Sciatic nerve (tissue), 2 donors: ENCODE results near the gene GOLGA3. TPM values are rescaled to one million over a fixed set of nuclear protein-coding genes. Genes with fewer than 3 reads are reported as not detected.
A peak's percentile ranks its signal among the peaks of the same experiment; 100 is the strongest.
"Not testable (repeated sequence)": the region's sequence is repeated elsewhere in the genome, so short reads cannot be mapped to it uniquely, and the experiment has no call there.

Experiments
- ATAC-seq: fragments of 200-7000 bp; cut with Tn5 transposase; one replicate; pipeline ENCODE4 v1.9.1; 2020; ENCODE audit warnings: mild to moderate bottlenecking, moderate library complexity
- DNase-seq: peaks from one replicate; pipeline ENCODE4 v3.0.0-alpha.2; 2020; ENCODE audit warnings: low spot score
- intact Hi-C: fragments of 100-400 bp; cut with DNase I; formaldehyde crosslinking; loops from one replicate; pipeline ENCODE4 v1.14.2; 2022
- total RNA-seq: library from RNA; stranded (reverse); fragmentation: NEBNext Ultra II Directional; extraction: Animal tissue kit (Norgen Biotek cat#: 25700); gene quantifications from one replicate; pipeline ENCODE4 v1.2.1, GENCODE V29; 2021
- donor health status: DM: no; HTN: no; CAD: no.
- donor health status: DM: no; HTN: no; CAD: no.

Gene GOLGA3, protein sequence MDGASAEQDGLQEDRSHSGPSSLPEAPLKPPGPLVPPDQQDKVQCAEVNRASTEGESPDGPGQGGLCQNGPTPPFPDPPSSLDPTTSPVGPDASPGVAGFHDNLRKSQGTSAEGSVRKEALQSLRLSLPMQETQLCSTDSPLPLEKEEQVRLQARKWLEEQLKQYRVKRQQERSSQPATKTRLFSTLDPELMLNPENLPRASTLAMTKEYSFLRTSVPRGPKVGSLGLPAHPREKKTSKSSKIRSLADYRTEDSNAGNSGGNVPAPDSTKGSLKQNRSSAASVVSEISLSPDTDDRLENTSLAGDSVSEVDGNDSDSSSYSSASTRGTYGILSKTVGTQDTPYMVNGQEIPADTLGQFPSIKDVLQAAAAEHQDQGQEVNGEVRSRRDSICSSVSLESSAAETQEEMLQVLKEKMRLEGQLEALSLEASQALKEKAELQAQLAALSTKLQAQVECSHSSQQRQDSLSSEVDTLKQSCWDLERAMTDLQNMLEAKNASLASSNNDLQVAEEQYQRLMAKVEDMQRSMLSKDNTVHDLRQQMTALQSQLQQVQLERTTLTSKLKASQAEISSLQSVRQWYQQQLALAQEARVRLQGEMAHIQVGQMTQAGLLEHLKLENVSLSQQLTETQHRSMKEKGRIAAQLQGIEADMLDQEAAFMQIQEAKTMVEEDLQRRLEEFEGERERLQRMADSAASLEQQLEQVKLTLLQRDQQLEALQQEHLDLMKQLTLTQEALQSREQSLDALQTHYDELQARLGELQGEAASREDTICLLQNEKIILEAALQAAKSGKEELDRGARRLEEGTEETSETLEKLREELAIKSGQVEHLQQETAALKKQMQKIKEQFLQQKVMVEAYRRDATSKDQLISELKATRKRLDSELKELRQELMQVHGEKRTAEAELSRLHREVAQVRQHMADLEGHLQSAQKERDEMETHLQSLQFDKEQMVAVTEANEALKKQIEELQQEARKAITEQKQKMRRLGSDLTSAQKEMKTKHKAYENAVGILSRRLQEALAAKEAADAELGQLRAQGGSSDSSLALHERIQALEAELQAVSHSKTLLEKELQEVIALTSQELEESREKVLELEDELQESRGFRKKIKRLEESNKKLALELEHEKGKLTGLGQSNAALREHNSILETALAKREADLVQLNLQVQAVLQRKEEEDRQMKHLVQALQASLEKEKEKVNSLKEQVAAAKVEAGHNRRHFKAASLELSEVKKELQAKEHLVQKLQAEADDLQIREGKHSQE (N-terminal part only)
- 60.6 TPM for total RNA-seq

DNA sequence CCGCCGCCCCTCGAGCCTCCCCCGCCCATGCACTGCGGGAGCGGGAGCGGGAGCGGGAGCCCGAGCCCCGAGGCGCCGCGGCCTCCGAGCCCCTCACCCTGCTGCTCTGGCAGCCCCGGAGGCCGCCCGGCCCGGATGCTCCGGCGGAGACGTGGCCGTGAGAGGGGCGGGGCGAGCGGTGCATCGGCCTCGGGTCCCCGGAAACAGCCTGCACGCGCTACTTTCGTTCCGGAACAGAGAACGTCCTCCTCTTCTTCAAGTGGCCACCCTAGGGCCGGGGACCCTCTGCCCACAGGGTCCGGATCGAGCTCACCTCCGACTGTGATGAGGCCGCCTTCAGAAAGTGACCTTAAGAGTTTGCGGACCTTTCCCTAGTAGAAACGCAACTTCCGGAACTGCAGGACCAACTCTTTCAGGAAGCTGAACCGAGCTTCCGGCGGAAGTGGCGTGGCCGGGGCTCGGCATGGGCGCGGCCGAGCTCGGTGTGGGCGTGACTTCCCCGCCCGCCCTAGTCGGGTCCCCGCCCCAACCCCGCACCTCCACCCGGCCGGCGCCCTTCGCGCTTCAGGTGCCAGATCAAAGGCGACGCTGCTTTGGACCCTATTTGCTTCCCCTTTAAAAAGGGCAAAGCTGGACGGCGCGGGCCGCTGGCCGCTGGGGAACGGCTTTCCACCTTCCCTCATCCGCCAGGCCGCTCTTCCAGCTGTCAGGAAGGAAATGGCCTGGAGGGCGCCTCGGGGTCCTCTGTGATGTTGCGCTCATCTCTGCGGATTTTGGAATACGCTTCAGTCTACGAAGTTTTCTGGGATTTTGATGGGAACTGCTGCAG lies at the start of gene GOLGA3:
Gene GOLGA3 (minus strand): TSS at position 164 of the 829 bp plus-strand sequence. CDS start 6,741 bp downstream, outside the sequence.
- intact Hi-C loops = no loop called here

DNA sequence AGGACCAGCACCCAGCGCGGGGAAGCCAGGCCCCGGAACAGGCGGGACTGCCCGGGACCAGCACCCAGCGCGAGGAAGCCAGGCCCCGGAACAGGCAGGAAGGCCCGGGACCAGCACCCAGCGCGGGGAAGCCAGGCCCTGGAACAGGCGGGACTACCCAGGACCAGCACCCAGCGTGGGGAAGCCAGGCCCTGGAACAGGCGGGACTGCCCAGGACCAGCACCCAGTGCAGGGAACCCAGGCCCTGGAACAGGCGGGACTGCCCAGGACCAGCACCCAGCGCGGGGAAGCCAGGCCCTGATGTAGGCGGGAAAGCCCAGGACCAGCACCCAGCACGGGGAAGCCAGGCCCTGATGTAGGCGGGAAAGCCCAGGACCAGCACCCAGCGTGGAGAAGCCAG lies 46.0 kb upstream of the GOLGA3 start:
- ATAC-seq, intact Hi-C loops, DNase-seq: not testable (repeated sequence)

More for the DNA sequence above, at the start of gene GOLGA3:
- peak; percentile 96 for DNase-seq
- peak; percentile 99 for ATAC-seq

DNA sequence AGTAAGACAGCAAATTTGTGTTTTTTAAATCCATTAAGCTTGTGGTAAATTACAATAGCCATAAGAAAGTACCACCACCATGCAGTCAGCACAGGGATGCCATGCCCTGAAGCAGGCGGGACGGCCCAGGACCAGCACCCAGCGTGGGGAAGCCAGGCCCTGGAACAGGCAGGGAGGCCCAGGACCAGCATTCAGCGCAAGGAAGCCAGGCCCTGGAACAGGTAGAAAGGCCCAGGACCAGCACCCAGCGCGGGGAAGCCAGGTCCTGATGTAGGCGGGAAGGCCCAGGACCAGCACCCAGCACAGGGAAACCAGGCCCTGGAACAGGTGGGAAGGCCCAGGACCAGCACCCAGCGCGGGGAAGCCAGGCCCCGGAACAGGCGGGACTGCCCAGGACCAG lies 45.5 kb upstream of the GOLGA3 start:
- no peak for ATAC-seq
- intact Hi-C loops = no loop called here
- DNase-seq = no peak

DNA sequence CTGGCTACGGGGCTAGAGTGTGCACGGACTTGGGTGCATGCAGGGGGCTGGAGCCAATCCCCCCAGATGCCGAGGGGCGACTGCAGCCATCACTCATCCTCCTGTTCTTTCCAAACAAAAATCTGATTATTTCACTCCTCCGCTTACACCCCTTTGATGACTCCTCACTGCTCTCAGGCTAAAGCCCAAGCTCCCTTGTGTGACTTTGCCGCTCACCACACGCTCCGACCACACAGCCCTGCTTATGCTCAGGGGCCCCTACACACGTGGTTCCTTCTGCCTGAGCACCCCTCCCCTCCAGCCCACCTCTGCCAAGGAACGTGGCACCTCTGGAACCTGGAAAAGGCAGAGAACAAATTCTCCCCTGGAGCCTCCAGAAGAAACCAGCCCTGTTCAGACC lies 45.1 kb upstream of the GOLGA3 start:
- no peak for ATAC-seq
- no peak for DNase-seq
- intact Hi-C loops = no loop called here

DNA sequence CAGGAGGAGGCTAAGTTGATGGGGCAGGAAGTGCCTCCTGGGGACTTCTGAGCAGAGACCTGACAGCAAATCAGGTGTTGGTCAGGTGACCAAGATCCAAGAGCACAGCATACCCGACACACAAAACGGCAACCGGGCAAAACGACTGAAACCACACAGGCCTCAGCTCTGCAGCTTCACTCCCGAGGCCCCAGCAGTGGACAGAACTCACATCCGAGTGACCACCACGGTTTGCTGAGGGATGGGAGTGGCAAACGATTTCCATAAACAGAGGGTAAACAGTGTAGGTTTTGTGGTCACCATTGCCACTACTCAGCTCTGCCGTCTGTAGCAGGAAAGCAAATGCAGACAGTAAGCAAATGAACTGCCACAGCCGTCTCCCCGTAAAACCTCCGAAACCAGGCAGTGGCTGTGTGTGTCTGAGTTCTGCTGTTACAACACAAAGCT lies 44.3 kb upstream of the GOLGA3 start:
- DNase-seq = no peak
- intact Hi-C loops = no loop called here
- ATAC-seq = no peak

DNA sequence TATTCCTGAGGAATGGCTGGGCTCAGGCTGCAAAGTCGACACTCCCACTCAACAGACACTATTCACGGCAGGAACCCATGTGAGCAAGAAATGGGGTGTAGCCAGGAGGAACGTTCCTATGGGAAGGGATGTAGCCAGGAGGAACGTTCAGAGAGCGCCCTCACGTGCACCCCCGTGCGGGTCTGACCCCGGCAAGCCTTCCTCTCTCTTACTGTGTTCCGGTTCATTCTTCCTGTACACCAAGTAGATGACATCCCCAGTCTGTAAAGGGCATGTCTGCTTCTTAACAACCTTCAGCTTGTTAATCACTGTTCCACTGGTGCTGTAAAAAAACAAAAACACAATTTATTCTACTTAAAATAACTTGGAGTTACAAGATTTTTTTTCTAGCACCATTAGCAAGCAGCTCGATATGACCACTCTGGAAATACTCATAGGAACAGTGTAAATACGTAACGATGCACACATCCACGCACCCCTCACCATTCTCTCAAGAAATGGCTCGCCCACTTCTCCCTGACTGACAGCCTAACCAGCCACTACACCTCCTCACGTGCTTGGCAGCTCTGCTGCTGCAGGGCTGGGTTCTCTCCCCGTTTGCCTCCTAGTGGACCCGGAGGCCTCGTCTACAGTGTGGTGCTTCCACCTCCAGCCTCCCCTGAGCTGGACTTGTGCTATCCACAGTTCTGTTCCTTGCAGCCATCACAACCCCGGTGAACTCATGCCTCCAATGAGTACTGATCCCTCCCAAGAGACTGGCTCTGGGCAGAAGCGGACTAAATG lies 43.6 kb upstream of the GOLGA3 start:
- no peak for ATAC-seq
- intact Hi-C loops = no loop called here
- DNase-seq = no peak

DNA sequence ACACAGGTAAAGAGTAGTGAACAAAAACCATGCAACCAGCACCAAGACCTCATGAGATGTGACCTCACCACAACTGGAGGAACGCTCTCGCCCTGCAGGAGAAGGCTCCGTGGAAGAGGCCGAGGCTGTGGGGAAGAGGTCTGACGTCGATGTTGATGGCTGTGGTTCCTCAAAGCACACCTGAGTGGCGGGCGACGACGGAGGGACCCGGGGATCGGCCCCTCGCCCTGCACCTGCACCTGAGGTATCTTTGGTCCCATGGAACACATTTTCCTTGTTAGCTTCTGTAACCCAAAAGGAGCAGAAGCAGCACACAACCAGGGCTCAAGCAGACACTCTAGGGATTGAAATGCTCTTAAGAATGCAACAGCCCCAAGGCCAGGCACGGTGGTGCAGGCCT lies 40.9 kb upstream of the GOLGA3 start:
- DNase-seq = no peak

DNA sequence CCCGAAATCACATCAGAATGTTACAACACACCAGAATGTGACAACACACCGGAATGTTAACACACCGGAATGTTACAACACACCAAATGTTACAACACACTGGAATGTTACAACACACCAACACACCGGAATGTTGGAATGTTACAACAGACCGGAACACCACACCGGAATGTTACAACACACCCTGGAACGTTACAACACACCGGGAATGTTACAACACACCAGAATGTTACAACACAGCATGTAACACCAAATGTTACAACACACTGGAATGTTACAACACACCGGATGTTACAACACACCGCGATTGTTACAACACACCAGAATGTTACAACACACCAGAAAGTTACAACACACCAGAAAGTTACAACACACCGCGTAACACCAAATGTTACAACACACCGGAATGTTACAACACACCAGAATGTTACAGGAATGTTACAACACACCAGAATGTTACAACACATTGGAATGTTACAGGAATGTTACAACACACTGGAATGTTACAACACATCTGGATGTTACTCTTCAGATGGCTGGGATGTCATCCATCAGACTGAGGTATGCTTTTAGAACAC lies 37.7 kb upstream of the GOLGA3 start:
- DNase-seq (no peak), ATAC-seq (no peak)
- intact Hi-C loops = no loop called here

More for the DNA sequence above, 40.9 kb upstream of the GOLGA3 start:
- ATAC-seq = no peak
- intact Hi-C loops = no loop called here

DNA sequence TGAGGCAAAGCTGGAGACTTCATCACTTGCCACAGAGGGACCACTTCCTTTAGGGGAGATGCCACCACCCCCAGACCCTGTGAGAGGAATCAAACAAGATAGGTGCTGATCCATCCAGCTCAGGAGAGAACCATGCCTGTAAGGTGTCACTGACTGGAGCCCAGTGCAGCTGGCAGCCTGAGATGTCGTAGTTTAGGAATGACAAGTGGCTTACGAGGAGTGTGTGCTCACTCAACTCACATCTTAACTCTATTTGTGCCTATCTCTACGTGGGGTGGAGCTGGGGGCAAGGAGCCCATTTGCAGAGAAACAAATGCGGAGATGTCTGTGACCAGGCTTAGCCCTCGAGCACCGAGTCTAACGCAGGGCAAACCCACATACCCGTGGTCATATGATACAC lies 32.9 kb upstream of the GOLGA3 start:
- DNase-seq = no peak
- intact Hi-C loops = no loop called here
- no peak for ATAC-seq

DNA sequence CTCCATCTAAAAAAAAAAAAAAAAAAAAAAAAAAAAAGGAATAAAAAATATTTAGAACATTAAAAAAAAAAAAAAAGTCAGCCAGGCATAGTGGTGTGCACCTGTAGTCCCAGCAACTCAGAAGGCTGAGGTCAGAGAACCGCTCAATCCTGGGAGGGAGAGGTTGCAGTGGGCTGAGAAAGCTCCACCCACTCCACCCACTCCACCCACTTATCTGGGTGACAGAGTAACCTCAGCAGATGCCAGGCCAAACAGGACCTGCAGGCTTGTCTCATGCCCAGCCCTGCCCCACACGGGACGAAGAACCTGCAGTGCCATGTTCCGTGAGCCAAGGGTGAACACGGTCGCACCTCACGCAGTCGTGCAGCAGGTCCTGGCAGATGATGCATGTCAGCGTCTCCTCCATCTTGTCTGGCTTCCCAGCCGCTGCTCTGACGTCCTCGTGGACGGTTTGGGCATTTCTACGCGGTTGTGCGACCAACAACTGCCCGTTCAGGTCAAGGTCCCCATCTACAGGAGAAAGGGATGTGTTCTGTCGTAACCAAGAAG lies 30.1 kb upstream of the GOLGA3 start:
- no peak for DNase-seq
- intact Hi-C loops = no loop called here
- no peak for ATAC-seq

DNA sequence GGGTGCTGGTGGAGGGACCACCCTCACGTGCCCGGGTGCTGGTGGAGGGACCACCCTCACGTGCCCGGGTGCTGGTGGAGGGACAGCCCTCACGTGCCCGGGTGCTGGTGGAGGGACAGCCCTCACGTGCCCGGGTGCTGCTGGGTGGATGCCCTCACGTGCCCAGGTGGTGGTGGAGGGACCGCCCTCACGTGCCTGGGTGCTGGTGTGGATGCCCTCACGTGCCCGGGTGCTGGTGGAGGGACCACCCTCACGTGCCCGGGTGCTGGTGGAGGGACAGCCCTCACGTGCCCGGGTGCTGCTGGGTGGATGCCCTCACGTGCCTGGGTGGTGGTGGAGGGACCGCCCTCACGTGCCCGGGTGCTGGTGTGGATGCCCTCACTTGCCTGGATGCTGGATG lies 28.4 kb upstream of the GOLGA3 start:
- intact Hi-C loops, DNase-seq, ATAC-seq: not testable (repeated sequence)

DNA sequence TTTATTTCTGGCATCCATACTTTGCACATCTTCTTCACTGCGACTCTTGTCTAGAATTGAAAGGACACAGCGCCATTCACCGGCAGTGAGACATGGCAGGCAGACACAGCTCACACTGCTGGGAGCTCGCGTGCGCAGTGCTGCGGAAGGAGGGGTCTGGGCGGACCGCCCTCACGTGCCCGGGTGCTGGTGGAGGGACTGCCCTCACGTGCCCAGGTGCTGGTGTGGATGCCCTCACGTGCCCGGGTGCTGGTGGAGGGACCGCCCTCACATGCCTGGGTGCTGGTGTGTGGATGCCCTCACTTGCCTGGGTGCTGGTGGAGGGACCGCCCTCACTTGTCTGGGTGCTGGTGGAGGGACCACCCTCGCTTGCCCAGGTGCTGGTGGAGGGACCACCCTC lies 27.9 kb upstream of the GOLGA3 start:
- DNase-seq (no peak), ATAC-seq (no peak)
- intact Hi-C loops = no loop called here

DNA sequence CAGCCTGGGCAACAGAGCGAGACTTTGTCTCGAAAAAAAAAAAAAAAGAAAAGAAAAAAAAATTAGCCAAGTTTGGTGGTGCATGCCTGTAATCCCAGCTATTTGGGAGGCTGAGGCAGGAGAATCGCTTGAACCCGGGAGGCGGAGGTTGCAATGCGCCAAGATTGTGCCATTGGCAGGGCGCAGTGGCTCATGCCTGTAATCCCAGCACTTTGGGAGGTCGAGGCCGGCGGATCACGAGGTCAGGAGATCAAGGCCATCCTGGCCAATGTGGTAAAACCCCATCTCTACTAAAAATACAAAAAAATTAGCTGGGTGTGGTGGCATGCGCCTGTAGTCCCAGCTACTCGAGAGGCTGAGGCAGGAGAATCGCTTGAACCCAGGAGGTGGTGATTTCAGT lies 26.5 kb upstream of the GOLGA3 start:
- intact Hi-C loops = not testable (repeated sequence)

DNA sequence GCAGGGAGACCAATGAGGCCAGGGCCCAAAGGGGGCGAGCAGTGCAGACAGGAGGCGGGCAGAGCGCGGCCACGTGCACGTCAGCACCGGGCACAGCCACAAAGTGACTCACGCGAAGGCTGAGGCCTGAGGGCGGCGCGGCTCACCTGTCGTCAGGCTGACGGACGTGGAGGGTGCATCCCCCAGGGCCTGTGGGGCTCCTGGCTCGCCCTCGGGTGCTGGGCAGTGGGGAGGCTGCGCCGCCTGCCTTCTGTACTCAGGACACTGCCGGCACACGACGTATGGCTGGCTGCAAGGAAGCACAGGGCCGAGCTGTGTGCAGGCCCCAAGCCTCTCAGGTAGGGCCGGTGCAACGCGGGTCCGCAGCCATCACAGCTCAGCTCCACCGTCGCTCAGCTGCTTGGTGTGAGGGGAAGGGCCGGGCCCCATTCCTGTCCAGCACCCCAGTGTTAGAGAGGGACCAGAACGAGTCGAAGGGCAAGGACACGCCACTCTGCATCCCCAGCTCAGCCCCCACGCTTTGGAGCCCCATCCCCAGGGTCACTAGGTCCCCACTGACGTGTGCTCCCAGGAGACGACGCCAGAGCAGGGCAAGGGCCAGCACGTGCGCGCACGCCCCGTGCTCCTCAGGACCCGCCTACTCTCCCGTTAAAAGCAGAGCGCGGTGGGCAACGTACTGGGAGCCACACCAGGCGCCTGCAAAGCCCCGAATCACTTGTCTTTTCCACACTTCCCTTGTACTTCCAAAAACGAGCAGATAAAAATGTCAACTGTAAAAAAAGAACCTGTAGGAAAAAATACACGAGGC lies 24.8 kb upstream of the GOLGA3 start:
- DNase-seq (no peak), ATAC-seq (no peak)
- intact Hi-C loops = no loop called here

More for the DNA sequence above, 26.5 kb upstream of the GOLGA3 start:
- DNase-seq, ATAC-seq: not testable (repeated sequence)

DNA sequence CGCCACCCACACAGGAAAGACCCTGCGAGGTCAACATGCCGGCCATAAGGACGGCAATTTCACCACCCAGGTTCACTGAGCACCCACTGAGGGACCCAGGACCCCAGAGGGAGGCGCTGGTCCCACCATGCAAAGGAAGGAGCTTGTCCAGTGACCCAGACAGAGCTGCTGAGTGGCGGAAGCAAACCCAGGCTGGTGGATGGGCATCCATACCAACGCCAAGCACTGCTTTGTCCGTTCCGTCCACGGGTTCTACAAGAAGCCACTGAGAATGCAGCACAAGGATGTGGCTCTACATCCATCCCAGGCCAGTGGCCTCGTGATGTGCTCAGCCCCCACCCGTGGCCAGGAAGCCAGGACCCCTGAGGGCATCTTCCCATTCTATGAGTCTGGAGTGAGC lies 23.8 kb upstream of the GOLGA3 start:
- intact Hi-C loops = no loop called here
- ATAC-seq = no peak
- DNase-seq = no peak

DNA sequence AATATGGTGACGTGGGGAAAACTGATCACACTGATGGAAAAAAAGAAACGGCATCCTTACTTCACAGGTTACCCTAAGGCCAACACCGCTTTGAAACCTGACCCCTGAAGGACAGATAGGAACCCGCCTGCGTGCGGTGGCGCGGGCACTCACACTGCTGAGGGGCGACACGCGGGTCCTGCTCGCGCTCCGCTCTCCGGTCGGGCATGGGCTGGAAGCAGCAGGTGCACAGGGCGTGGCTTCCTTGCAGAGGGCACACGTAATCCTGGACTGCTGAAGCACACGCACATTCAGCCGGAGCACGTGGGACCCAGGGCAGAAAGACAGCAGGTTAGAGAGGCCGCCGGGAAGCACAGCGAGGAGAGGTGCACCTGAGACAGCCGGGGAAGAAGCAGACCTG lies 22.8 kb upstream of the GOLGA3 start:
- ATAC-seq (no peak), DNase-seq (no peak)
- intact Hi-C loops = no loop called here
